ENCODE data around the gene EYS. TPM values are rescaled to one million over a fixed set of nuclear protein-coding genes. Genes with fewer than 3 reads are reported as not detected.

The EYS gene
- total RNA-seq, 1 donor from 2014 or later = not detected

- DNase-seq (ENCODE audit: low spot score) = no peak
- H3K9me3 Mint-ChIP-seq (ENCODE audit: unreplicated experiment) = no peaks in the 10 kb centered on the region
- H3K4me3 Mint-ChIP-seq (ENCODE audit: unreplicated experiment) = no peak overlapping the region
- TF ChIP-seq CTCF (IDR thresholded peaks at IDR 0.05; ENCODE audit: unreplicated experiment) = no peak
- H3K36me3 Mint-ChIP-seq (ENCODE audit: low read depth, unreplicated experiment) = no peaks in the 10 kb centered on the region
- H3K27me3 Mint-ChIP-seq (ENCODE audit: unreplicated experiment) = no peaks in the 10 kb centered on the region
- H3K27ac Mint-ChIP-seq (ENCODE audit: unreplicated experiment) = no peak overlapping the region
- no peaks in the 10 kb centered on the region for H3K4me1 Mint-ChIP-seq (ENCODE audit: unreplicated experiment)
Measured at GRCh38 chr6:63797721-63798120, 1909.3 kb downstream of the EYS start.

GRCh38 chr6:63795826-63796225, 1911.2 kb downstream of the EYS start:
- Mint-ChIP-seq H3K4me1 (ENCODE audit: unreplicated experiment) (no peaks in the 10 kb centered on the region), H3K4me3 (ENCODE audit: unreplicated experiment) (no peak overlapping the region), H3K9me3 (ENCODE audit: unreplicated experiment) (no peaks in the 10 kb centered on the region), H3K27ac (ENCODE audit: unreplicated experiment) (no peak overlapping the region), H3K36me3 (ENCODE audit: low read depth, unreplicated experiment) (no peaks in the 10 kb centered on the region), H3K27me3 (ENCODE audit: unreplicated experiment) (no peaks in the 10 kb centered on the region)
- no peak for DNase-seq (ENCODE audit: low spot score)
- TF ChIP-seq CTCF (IDR thresholded peaks at IDR 0.05; ENCODE audit: unreplicated experiment) = no peak

- no peak for TF ChIP-seq CTCF (IDR thresholded peaks at IDR 0.05; ENCODE audit: unreplicated experiment)
- H3K36me3 Mint-ChIP-seq (ENCODE audit: low read depth, unreplicated experiment) = no peaks in the 10 kb centered on the region
- no peak overlapping the region for H3K27ac Mint-ChIP-seq (ENCODE audit: unreplicated experiment)
- DNase-seq (ENCODE audit: low spot score) = no peak
- H3K27me3 Mint-ChIP-seq (ENCODE audit: unreplicated experiment) = no peaks in the 10 kb centered on the region
- H3K4me1 Mint-ChIP-seq (ENCODE audit: unreplicated experiment) = no peaks in the 10 kb centered on the region
- no peak overlapping the region for H3K4me3 Mint-ChIP-seq (ENCODE audit: unreplicated experiment)
- no peaks in the 10 kb centered on the region for H3K9me3 Mint-ChIP-seq (ENCODE audit: unreplicated experiment)
Measured at GRCh38 chr6:63795006-63795405, 1912.0 kb downstream of the EYS start.

- Mint-ChIP-seq H3K36me3 (ENCODE audit: low read depth, unreplicated experiment) (no peaks in the 10 kb centered on the region), H3K4me3 (ENCODE audit: unreplicated experiment) (no peak overlapping the region), H3K27me3 (ENCODE audit: unreplicated experiment) (no peaks in the 10 kb centered on the region), H3K4me1 (ENCODE audit: unreplicated experiment) (no peaks in the 10 kb centered on the region), H3K9me3 (ENCODE audit: unreplicated experiment) (no peaks in the 10 kb centered on the region), H3K27ac (ENCODE audit: unreplicated experiment) (no peak overlapping the region)
- TF ChIP-seq CTCF (IDR thresholded peaks at IDR 0.05; ENCODE audit: unreplicated experiment) = no peak
- DNase-seq (ENCODE audit: low spot score) = no peak
Measured at GRCh38 chr6:63793465-63794137, 1913.4 kb downstream of the EYS start.

GRCh38 chr6:63792736-63793464, 1914.1 kb downstream of the EYS start:
- H3K4me1 Mint-ChIP-seq (ENCODE audit: unreplicated experiment) = no peaks in the 10 kb centered on the region
- H3K27me3 Mint-ChIP-seq (ENCODE audit: unreplicated experiment) = no peaks in the 10 kb centered on the region
- H3K36me3 Mint-ChIP-seq (ENCODE audit: low read depth, unreplicated experiment) = no peaks in the 10 kb centered on the region
- DNase-seq (ENCODE audit: low spot score) = no peak
- TF ChIP-seq CTCF (IDR thresholded peaks at IDR 0.05; ENCODE audit: unreplicated experiment) = no peak
- H3K27ac Mint-ChIP-seq (ENCODE audit: unreplicated experiment) = no peak overlapping the region
- H3K9me3 Mint-ChIP-seq (ENCODE audit: unreplicated experiment) = no peaks in the 10 kb centered on the region
- H3K4me3 Mint-ChIP-seq (ENCODE audit: unreplicated experiment) = no peak overlapping the region

Measured in endothelial cell (in vitro differentiated cells).